GM20000 (cell line): Measurements from ENCODE around the gene CFAP65.
A peak's percentile ranks its signal among the peaks of the same experiment; 100 is the strongest.

Source experiments
- DNase-seq: peaks from one replicate; pipeline ENCODE4 v3.0.0; 2012; ENCODE audit warnings: low spot score
- CTCF ChIP-seq: IDR thresholded peaks from 2 replicates; pipeline ENCODE4 v1.5.1; 2012; ENCODE audit warnings: mild to moderate bottlenecking, control low read depth; ENCODE audit errors: extremely low read depth, missing control alignments

The CFAP65 gene

GRCh38 chr2:218961229-218961628 is 80.1 kb downstream of the CFAP65 start:
- no peak for DNase-seq
- TF ChIP-seq CTCF = no peak

GRCh38 chr2:218960309-218961165 is 80.8 kb downstream of the CFAP65 start:
- TF ChIP-seq CTCF = no peak
- DNase-seq = peak; percentile 52

- TF ChIP-seq CTCF = no peak
- no peak for DNase-seq
These were observed 81.5 kb downstream of the CFAP65 start for GRCh38 chr2:218959761-218960308.

- DNase-seq = peak; percentile 100
- no peak for TF ChIP-seq CTCF
These were observed 82.1 kb downstream of the CFAP65 start, which contains the start of gene CDK5R2 for GRCh38 chr2:218959141-218959731. Gene CDK5R2, plus strand, starts transcription at chr2:218959666. Its CDS starts 155 bp downstream, at chr2:218959821.

GRCh38 chr2:218958276-218958675 is 83.0 kb downstream of the CFAP65 start:
- no peak for TF ChIP-seq CTCF
- DNase-seq = no peak

- DNase-seq = no peak
- TF ChIP-seq CTCF = no peak
These were observed 83.6 kb downstream of the CFAP65 start for GRCh38 chr2:218957671-218958070.

GRCh38 chr2:218956039-218956438 is 85.3 kb downstream of the CFAP65 start:
- no peak for TF ChIP-seq CTCF
- DNase-seq = no peak
